Measurements from ENCODE around the gene FUT2. TPM values are rescaled to one million over a fixed set of nuclear protein-coding genes. Genes with fewer than 3 reads are reported as not detected.
A peak's percentile ranks its signal among the peaks of the same experiment; 100 is the strongest.
"Not testable (repeated sequence)": the region's sequence is repeated elsewhere in the genome, so short reads cannot be mapped to it uniquely, and the experiment has no call there.

FUT2 gene
- total RNA-seq, 1 donor from 2014 or later: not detected

- no peak for DNase-seq (ENCODE audit: low read depth, low spot score)
Measured at GRCh38 chr19:48698046-48698445, 2.3 kb downstream of the FUT2 start.

GRCh38 chr19:48702701-48703100 lies 6.9 kb downstream of the FUT2 start:
- no peak for DNase-seq (ENCODE audit: low read depth, low spot score)

- DNase-seq (ENCODE audit: low read depth, low spot score): no peak
Measured at GRCh38 chr19:48703316-48703715, 7.5 kb downstream of the FUT2 start.

- DNase-seq (ENCODE audit: low read depth, low spot score): no peak
Measured at GRCh38 chr19:48705431-48705830, 9.7 kb downstream of the FUT2 start.

GRCh38 chr19:48708471-48708870 lies 12.7 kb downstream of the FUT2 start:
- DNase-seq (ENCODE audit: low read depth, low spot score): no peak

GRCh38 chr19:48711106-48711662 lies 15.4 kb downstream of the FUT2 start:
- no peak for DNase-seq (ENCODE audit: low read depth, low spot score)

- no peak for DNase-seq (ENCODE audit: low read depth, low spot score)
Measured at GRCh38 chr19:48713041-48713863, 17.5 kb downstream of the FUT2 start.

GRCh38 chr19:48713864-48714755 lies 18.3 kb downstream of the FUT2 start:
- peak; percentile 98 for DNase-seq (ENCODE audit: low read depth, low spot score)

- no peak for DNase-seq (ENCODE audit: low read depth, low spot score)
Measured at GRCh38 chr19:48714759-48715675, 19.2 kb downstream of the FUT2 start.

GRCh38 chr19:48715681-48716171 lies 20.0 kb downstream of the FUT2 start:
- DNase-seq (ENCODE audit: low read depth, low spot score): no peak

GRCh38 chr19:48716562-48717291 lies 21.0 kb downstream of the FUT2 start:
- no peak for DNase-seq (ENCODE audit: low read depth, low spot score)

GRCh38 chr19:48718106-48718505 lies 22.3 kb downstream of the FUT2 start:
- DNase-seq (ENCODE audit: low read depth, low spot score): not testable (repeated sequence)

GRCh38 chr19:48718711-48719231 lies 23.0 kb downstream of the FUT2 start:
- DNase-seq (ENCODE audit: low read depth, low spot score): no peak

- DNase-seq (ENCODE audit: low read depth, low spot score): no peak
Measured at GRCh38 chr19:48719263-48720171, 23.7 kb downstream of the FUT2 start, which contains the start of gene MAMSTR. Gene MAMSTR, minus strand, starts transcription at chr19:48719725. Its CDS starts 694 bp downstream, at chr19:48719031.

GRCh38 chr19:48720251-48720612 lies 24.5 kb downstream of the FUT2 start:
- no peak for DNase-seq (ENCODE audit: low read depth, low spot score)

- peak; percentile 60 for DNase-seq (ENCODE audit: low read depth, low spot score)
Measured at GRCh38 chr19:48720613-48721296, 25.0 kb downstream of the FUT2 start.

- no peak for DNase-seq (ENCODE audit: low read depth, low spot score)
Measured at GRCh38 chr19:48722196-48722708, 26.5 kb downstream of the FUT2 start.

All from pulmonary artery endothelial cell (primary cell).